Prostate gland (tissue), 2 donors: ENCODE data around the gene ADIRF.

Source experiments
- POLR2A ChIP-seq: fragments of 450-650 bp; IDR thresholded peaks from one replicate; pipeline ENCODE4 v1.6.1; 2016; ENCODE audit warnings: antibody characterized with exemption, mild to moderate bottlenecking
- TF ChIP-seq, protein P1 (sequence below), 4 experiments: fragments of 200-600 bp in 2 of 4; fragments of 450-650 bp in 2 of 4; sonication (generic) in 2 of 4; IDR thresholded peaks; 1 replicate in 3 of 4; 2 replicates in 1 of 4; pipeline ENCODE4 v1.5.1; 2016 to 2019; ENCODE audit warnings: antibody characterized with exemption in 4 of 4, mild to moderate bottlenecking in 2 of 4, moderate library complexity in 2 of 4

- TF ChIP-seq, protein P1, sequence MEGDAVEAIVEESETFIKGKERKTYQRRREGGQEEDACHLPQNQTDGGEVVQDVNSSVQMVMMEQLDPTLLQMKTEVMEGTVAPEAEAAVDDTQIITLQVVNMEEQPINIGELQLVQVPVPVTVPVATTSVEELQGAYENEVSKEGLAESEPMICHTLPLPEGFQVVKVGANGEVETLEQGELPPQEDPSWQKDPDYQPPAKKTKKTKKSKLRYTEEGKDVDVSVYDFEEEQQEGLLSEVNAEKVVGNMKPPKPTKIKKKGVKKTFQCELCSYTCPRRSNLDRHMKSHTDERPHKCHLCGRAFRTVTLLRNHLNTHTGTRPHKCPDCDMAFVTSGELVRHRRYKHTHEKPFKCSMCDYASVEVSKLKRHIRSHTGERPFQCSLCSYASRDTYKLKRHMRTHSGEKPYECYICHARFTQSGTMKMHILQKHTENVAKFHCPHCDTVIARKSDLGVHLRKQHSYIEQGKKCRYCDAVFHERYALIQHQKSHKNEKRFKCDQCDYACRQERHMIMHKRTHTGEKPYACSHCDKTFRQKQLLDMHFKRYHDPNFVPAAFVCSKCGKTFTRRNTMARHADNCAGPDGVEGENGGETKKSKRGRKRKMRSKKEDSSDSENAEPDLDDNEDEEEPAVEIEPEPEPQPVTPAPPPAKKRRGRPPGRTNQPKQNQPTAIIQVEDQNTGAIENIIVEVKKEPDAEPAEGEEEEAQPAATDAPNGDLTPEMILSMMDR (IDR thresholded peaks at IDR 0.05), result no peak
- no peak for TF ChIP-seq POLR2A
Observed at GRCh38 chr10:86956195-86956847, 12.0 kb upstream of the ADIRF start.
